ENCODE data around the gene MEGF9.

The MEGF9 gene

DNA sequence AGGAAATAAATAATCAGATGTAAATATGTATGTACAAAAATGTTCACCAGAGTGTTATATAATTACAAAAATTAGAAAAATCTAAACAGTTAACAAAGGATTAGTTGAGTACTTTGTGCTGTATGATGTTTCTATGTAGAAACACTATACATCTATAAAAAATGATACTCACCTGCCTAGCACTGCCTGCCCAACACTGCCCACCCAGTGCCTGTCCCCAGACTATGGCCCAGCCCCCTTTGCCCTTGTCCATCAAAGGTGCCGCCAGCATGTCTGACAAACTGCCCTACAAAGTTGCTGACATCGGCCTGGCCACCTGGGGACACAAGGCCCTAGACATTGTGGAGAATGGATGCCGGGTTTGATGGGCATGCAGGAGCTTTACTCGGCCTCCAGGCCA lies 6.1 kb upstream of the MEGF9 start:
- Mint-ChIP-seq H3K36me3 (no peaks in the 10 kb centered on the region), H3K27ac (no peak overlapping the region), H3K27me3 (peaks cover 5% of the 10 kb centered on the region), H3K4me1 (peaks cover 4% of the 10 kb centered on the region), H3K4me3 (no peak overlapping the region), H3K9me3 (no peaks in the 10 kb centered on the region)
- DNase-seq, result no peak
- CTCF ChIA-PET, result no interaction called here

GRCh38 chr9:120718316-120718715 lies 4.0 kb upstream of the MEGF9 start:
- Mint-ChIP-seq H3K9me3 (no peaks in the 10 kb centered on the region), H3K36me3 (no peaks in the 10 kb centered on the region), H3K27me3 (peaks cover 5% of the 10 kb centered on the region), H3K4me1 (peaks cover 10% of the 10 kb centered on the region), H3K4me3 (no peak overlapping the region), H3K27ac (no peak overlapping the region)
- no peak for DNase-seq
- CTCF ChIA-PET, result interaction anchor here (1.2 to 1.6 kb wide), 3 partner anchors 12 to 98 kb away, joined by 4 to 5 read pairs (median 4); no protein-coding TSS in a partner anchor

- H3K9me3 Mint-ChIP-seq, result no peaks in the 10 kb centered on the region
- H3K4me3 Mint-ChIP-seq, result no peak overlapping the region
Measured at GRCh38 chr9:120717176-120717575, 2.9 kb upstream of the MEGF9 start.

DNA sequence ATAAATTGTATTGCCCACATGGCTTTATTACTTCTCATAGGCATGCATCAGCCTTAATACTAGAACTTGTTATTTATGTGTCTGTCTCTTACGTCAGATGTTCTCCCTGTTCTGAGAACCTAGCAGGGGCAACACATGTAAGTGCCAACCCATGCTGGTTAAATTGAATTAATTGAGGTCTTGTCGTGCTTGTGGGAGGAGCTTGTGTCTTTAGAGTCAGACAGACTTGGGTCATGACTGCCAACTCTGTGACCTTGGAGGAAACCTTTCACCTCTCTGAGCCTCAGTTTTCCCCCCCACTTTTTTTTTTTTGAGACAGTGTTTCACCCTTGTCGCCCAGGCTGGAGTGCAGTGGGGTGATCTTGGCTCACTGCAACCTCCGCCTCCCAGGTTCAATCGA lies 2.2 kb upstream of the MEGF9 start:
- H3K27me3 Mint-ChIP-seq, result peaks cover 5% of the 10 kb centered on the region
- H3K4me3 Mint-ChIP-seq, result no peak overlapping the region
- peaks cover 27% of the 10 kb centered on the region for H3K4me1 Mint-ChIP-seq
- H3K27ac Mint-ChIP-seq, result no peak overlapping the region
- H3K9me3 Mint-ChIP-seq, result no peaks in the 10 kb centered on the region
- no peak for DNase-seq
- H3K36me3 Mint-ChIP-seq, result no peaks in the 10 kb centered on the region
- CTCF ChIA-PET, result no interaction called here

More at GRCh38 chr9:120717176-120717575, 2.9 kb upstream of the MEGF9 start:
- Mint-ChIP-seq H3K36me3 (no peaks in the 10 kb centered on the region), H3K4me1 (peaks cover 20% of the 10 kb centered on the region), H3K27me3 (peaks cover 5% of the 10 kb centered on the region), H3K27ac (no peak overlapping the region)
- CTCF ChIA-PET, result interaction anchor here (1.6 kb wide), 1 partner anchor 38 kb away, joined by 5 read pairs; no protein-coding TSS in a partner anchor
- DNase-seq, result no peak

DNA sequence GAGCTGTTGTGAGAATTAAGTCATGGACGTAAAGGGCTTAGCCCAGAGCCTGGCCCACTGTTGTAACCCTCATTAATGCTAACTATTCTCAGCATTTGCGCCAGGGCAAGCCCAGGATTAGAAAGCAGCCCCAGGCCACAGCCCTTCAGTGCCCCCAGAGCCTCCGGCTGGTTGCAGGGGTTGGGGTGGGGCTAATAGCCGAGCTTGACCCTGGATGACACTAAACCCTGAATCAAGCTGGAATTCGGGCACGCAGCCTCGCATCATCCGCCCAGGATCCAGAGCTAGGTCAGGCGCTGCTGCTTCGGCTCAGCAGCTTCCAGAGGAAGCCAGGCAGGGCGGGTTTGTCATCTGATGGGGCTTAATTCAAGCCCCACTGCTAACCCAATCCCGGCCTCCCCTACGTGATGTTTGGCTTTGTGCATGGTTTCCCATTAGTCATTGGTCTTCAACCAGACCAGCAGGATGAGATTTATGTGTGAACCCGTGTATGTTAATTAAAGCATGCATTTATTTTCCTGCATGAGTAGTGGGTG lies 1.2 kb upstream of the MEGF9 start:
- CTCF ChIA-PET, result interaction anchor here (0.7 kb wide), 1 partner anchor 102 kb away, joined by 3 read pairs; no protein-coding TSS in a partner anchor
- Mint-ChIP-seq H3K27me3 (peaks cover under 1% of the 10 kb centered on the region), H3K4me3 (peak overlapping the region; percentile 80), H3K27ac (peak overlapping the region; percentile 75), H3K4me1 (peaks cover 38% of the 10 kb centered on the region), H3K9me3 (no peaks in the 10 kb centered on the region), H3K36me3 (no peaks in the 10 kb centered on the region)
- no peak for DNase-seq

- no peak for DNase-seq
- Mint-ChIP-seq H3K9me3 (no peaks in the 10 kb centered on the region), H3K4me1 (peaks cover 42% of the 10 kb centered on the region), H3K27me3 (no peaks in the 10 kb centered on the region), H3K4me3 (peak overlapping the region; percentile 80), H3K27ac (peak overlapping the region; percentile 75), H3K36me3 (no peaks in the 10 kb centered on the region)
- CTCF ChIA-PET, result interaction anchor here (0.7 to 1.2 kb wide), 3 partner anchors 12 to 345 kb away, joined by 3 to 4 read pairs (median 3); no protein-coding TSS in a partner anchor
Measured at GRCh38 chr9:120714846-120715388, 647 bp upstream of the MEGF9 start.

DNA sequence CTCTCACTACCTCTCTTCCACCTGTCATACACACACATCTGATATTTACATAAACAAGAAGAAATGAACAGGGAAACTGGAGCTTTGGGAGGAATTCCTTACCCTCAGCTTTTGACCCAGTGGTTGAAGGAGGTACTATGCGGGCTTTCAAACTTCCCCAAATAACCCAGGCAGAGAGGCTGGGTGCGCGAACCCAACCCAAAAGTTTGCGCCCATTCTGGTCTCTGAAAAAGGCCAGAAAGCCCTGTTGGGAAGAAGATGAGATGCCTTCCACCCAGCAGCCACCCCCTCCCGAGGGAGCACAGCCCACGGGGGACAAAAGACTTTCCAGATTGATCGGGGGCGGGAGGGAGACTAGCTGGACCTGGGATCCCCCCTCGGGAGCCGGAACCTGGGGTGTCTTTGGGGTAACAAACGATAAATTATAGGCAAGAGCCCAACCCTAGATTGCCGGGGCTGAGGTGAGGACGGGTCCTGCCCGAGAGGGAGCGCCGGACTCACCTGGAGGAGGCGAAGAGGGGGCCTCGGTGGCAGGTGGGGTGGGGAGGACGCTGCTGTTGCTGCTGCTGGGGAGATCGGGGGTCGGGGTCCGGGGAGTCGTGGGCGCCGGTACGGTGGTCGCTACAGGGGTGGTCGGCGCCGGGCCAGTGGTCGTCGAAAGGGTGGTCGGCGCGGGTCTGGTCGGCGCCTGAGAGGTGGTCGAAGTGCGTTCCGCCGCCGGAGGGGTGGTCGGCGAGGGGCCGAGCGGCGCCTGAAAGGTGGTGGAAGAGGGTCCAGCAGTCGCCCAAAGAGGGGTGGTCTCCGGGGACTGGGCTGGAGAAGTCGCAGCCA lies 798 bp downstream of the MEGF9 start:
- CTCF ChIA-PET, result interaction anchor here (1.3 to 1.4 kb wide), 2 partner anchors 93 to 122 kb away, joined by 3 to 6 read pairs; no protein-coding TSS in a partner anchor
- peak overlapping the region; percentile 89 for H3K4me3 Mint-ChIP-seq
- peaks cover 3% of the 10 kb centered on the region for H3K36me3 Mint-ChIP-seq
- peaks cover 52% of the 10 kb centered on the region for H3K4me1 Mint-ChIP-seq
- H3K9me3 Mint-ChIP-seq, result no peaks in the 10 kb centered on the region
- peak; percentile 42 for DNase-seq
- H3K27me3 Mint-ChIP-seq, result no peaks in the 10 kb centered on the region
- peak overlapping the region; percentile 90 for H3K27ac Mint-ChIP-seq

DNA sequence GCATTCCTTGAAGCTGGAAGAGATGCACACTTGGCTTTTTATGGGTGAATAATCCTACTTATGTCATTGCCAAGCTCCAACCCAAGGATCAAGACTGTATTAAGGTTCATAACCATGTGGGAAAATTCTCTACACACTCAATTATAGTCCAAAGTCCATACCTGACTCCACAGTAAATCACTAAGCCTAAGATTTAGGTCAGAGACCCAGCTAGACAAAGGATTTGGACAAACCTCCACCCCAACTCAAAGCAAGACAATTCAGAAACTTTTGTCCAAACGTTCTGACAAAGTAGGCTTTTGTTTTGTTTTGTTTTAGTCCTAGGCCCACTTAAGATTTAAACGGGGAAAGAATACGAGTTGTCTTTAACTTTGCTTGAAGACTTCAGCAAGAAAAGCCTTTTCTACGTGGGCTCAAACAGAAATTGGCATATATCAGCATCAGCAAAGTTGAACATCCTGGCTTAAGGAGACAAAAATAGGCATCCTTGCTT lies 1.7 kb downstream of the MEGF9 start:
- Mint-ChIP-seq H3K36me3 (peaks cover 3% of the 10 kb centered on the region), H3K27me3 (no peaks in the 10 kb centered on the region), H3K4me1 (peaks cover 52% of the 10 kb centered on the region), H3K9me3 (no peaks in the 10 kb centered on the region), H3K27ac (peak overlapping the region; percentile 90), H3K4me3 (peak overlapping the region; percentile 89)
- no peak for DNase-seq
- CTCF ChIA-PET, result interaction anchor here (0.7 to 1.4 kb wide), 4 partner anchors 50 to 136 kb away, joined by 3 to 6 read pairs (median 4); no protein-coding TSS in a partner anchor

GRCh38 chr9:120711841-120712538 lies 2.3 kb downstream of the MEGF9 start:
- H3K4me3 Mint-ChIP-seq, result peak overlapping the region; percentile 89
- peak; percentile 28 for DNase-seq
- H3K27ac Mint-ChIP-seq, result peak overlapping the region; percentile 90
- peaks cover 52% of the 10 kb centered on the region for H3K4me1 Mint-ChIP-seq
- H3K27me3 Mint-ChIP-seq, result no peaks in the 10 kb centered on the region
- CTCF ChIA-PET, result interaction anchor here (0.7 to 1.4 kb wide), 4 partner anchors 49 to 137 kb away, joined by 3 to 6 read pairs (median 4); no protein-coding TSS in a partner anchor
- H3K9me3 Mint-ChIP-seq, result no peaks in the 10 kb centered on the region
- peaks cover 3% of the 10 kb centered on the region for H3K36me3 Mint-ChIP-seq

DNA sequence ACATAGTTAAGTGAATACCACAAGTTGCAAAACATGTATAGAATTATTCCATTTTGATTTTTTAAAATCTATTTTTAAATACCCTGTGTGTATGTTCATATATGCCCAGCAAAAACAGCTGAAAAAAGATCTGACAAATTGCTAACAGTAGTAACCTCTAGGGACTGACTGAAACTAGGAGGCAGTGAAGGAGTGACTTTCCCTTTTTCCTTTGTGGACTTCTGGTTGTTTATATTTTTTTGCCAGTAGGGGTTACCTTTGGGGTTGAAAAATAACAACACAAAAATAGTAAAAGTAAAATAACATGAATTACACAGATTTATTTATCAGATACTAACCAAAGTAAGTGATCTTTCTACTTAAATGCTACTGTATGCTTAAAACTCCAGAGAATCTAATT lies 2.9 kb downstream of the MEGF9 start:
- H3K4me1 Mint-ChIP-seq, result peaks cover 52% of the 10 kb centered on the region
- no peaks in the 10 kb centered on the region for H3K9me3 Mint-ChIP-seq
- peaks cover 4% of the 10 kb centered on the region for H3K36me3 Mint-ChIP-seq
- peak overlapping the region; percentile 90 for H3K27ac Mint-ChIP-seq
- peak overlapping the region; percentile 70 for H3K4me3 Mint-ChIP-seq
- H3K27me3 Mint-ChIP-seq, result no peaks in the 10 kb centered on the region
- DNase-seq, result no peak
- CTCF ChIA-PET, result no interaction called here

DNA sequence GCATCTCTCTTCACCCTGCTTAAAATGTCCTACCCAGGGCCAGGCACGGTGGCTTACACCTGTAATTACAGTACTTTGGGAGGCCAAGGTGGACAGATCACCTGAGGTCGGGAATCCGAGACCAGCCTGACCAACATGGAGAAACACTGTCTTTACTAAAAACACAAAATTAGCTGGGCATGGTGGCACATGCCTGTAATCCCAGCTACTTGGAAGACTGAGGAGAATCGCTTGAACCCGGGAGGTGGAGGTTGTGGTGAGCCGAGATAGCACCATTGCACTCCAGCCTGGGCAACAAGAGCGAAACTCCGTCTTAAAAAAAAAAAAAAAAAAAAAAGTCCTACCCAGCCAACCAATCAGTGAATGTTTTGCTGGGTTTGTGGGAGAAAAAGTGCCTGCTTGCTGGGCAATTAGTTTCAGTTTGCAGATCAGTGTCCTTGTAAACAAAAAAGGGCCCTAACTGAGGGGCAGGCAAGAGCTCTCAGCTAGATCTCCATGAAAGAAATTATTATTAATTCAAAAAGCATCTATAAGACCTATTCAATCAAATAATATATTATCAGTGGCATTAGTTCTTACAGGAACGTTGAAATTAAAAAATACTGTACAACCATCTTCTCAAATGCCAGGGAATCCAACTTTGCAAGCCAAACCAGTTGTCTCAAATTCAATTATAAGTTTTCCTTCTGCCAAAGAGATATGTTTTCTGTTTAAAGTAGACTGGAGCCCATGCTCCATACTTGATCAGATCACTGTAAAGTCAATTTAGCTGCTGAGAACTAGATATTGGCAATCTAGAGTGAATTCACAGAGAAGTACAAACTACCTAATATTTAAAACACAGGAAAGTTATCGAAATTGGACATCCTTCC lies 3.9 kb downstream of the MEGF9 start:
- Mint-ChIP-seq H3K36me3 (peaks cover 4% of the 10 kb centered on the region), H3K4me1 (peaks cover 47% of the 10 kb centered on the region), H3K27ac (peak overlapping the region; percentile 90), H3K9me3 (no peaks in the 10 kb centered on the region), H3K27me3 (no peaks in the 10 kb centered on the region), H3K4me3 (peak overlapping the region; percentile 70)
- peak; percentile 51 for DNase-seq
- CTCF ChIA-PET, result interaction anchor here (0.7 kb wide), 1 partner anchor 9 kb away, joined by 4 read pairs; no protein-coding TSS in a partner anchor

DNA sequence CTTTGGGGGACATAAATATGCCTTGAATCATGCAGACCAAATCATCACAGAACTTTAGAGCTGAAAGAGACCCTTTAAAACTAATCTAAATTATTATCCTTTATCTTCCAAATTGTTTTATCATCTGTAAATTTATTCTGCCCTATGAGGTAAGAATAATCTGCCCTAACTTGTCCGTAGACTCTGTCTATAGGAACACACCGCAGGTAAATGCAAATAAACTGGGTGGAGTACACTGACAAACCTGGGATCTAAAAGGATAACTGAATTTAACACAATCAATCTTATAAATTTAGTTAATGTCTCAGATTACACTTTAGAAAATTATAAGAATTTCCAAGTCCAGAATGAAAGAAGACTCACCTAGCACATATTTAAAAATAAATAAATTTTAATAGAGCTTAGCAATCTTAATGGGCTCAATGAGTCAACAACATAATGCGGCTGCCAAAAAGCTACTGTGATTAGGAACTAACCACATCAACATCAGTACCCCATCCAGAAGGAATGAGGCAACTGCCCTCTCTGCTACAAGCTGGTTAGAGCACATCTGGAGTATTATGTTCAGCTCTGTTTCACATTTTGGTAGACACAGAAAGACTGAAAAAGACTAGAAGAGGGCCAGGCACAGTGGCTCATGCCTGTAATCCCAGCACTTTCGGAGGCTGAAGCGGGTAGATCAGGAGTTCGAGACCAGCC lies 5.6 kb downstream of the MEGF9 start:
- H3K27me3 Mint-ChIP-seq, result no peaks in the 10 kb centered on the region
- H3K27ac Mint-ChIP-seq, result no peak overlapping the region
- peaks cover 7% of the 10 kb centered on the region for H3K36me3 Mint-ChIP-seq
- H3K4me1 Mint-ChIP-seq, result peaks cover 44% of the 10 kb centered on the region
- DNase-seq, result no peak
- CTCF ChIA-PET, result no interaction called here
- H3K9me3 Mint-ChIP-seq, result no peaks in the 10 kb centered on the region
- no peak overlapping the region for H3K4me3 Mint-ChIP-seq

DNA sequence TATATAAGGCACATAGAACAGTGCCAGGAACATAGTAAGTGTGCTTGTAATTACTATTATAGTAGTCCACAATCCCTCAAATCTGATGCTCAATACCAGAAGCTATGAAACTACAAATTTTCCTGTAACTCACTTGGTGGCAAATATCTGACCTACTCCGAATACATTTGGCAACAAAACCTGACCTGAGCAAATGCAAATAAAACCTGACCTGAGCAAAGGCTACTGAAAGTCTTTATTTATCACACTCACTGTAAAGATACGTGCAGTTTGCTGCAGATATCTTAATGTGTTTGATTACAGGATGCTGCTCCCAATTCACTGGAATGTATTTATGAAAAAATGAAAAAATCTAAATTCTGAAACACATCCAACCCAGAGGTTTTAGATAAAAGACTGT lies 7.1 kb downstream of the MEGF9 start:
- H3K4me1 Mint-ChIP-seq, result peaks cover 33% of the 10 kb centered on the region
- DNase-seq, result no peak
- H3K9me3 Mint-ChIP-seq, result no peaks in the 10 kb centered on the region
- H3K4me3 Mint-ChIP-seq, result no peak overlapping the region
- CTCF ChIA-PET, result no interaction called here
- peaks cover 8% of the 10 kb centered on the region for H3K36me3 Mint-ChIP-seq
- no peak overlapping the region for H3K27ac Mint-ChIP-seq
- no peaks in the 10 kb centered on the region for H3K27me3 Mint-ChIP-seq

All from activated naive CD4-positive, alpha-beta T cell treated with anti-CD3 and anti-CD28 coated beads, Interleukin-2, amount 10 ng/mL, durations not matched to agents 7 days and 5 days (primary cell).